GM19351 (cell line): ENCODE results near the gene DCST1.

Source experiments
- ATAC-seq: cut with Tn5 transposase; IDR thresholded peaks from one replicate; pipeline ENCODE4 v1.9.1; 2021; ENCODE audit warnings: mild to moderate bottlenecking, moderate library complexity; ENCODE audit not compliant: unreplicated experiment

The DCST1 gene

DNA sequence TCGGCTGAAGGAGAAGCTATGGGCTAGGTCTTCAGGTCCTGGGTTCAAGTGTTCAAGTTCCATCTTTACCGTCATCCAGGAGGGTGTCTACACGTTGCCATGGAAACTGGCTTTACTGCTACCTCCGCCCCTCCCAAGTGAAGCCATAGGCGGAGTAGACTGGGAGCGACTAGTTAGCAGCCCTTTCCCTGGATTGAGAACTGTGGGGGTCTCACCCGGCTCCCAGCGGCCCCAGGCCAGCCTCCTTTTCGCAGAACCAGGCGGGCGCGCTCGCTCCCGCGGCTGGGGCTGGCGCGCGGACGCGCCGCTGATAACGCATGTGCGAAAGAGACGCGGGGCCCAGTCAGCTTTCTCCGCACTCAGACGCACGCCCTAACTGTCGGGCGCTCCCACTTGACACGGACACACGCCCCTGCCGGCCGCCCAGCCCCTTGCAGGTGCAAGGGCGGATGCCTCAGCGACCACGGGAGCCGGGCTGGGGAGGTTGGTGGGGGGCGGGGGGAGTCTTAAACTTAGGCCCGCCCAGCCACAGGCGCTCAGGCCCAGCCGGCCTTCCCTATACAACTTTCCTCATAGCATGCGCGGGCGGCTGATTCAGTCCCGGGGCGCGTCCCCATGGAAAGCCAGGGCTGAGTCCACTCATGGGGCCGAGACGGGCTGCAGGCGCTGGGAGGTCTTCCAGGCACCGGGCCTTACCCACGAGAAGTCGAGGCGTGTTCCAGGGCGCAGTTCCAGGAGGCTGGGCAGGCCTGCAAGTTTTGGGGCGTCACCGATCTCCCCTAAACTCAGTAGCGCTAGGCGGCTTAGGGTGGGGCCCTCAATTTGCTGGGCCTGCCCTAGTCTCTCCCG, 37.3 kb downstream of the DCST1 start:
- ATAC-seq: peak; percentile 66

DNA sequence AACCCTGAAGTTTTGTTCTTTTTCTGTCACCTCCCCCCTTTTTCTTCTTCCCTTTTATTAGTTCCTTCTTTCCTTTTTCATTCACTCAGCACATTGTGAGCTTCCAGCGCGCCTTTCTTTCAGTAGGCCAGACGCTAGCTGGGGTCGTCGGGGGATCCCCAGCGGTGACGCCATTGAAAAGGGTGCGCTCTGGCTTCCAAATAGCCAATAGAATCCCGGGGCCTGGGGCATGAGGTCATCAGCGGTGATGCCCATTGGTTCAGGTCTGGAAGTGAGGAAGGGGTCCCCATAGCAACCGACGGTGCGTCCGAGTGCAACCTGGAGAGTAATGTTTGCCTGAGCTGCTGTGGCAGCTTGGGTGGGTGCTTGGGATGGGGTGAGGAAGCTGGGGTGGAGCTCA, 38.1 kb downstream of the DCST1 start:
- no peak for ATAC-seq

GRCh38 chr1:155072531-155073289, 39.1 kb downstream of the DCST1 start:
- no peak for ATAC-seq

DNA sequence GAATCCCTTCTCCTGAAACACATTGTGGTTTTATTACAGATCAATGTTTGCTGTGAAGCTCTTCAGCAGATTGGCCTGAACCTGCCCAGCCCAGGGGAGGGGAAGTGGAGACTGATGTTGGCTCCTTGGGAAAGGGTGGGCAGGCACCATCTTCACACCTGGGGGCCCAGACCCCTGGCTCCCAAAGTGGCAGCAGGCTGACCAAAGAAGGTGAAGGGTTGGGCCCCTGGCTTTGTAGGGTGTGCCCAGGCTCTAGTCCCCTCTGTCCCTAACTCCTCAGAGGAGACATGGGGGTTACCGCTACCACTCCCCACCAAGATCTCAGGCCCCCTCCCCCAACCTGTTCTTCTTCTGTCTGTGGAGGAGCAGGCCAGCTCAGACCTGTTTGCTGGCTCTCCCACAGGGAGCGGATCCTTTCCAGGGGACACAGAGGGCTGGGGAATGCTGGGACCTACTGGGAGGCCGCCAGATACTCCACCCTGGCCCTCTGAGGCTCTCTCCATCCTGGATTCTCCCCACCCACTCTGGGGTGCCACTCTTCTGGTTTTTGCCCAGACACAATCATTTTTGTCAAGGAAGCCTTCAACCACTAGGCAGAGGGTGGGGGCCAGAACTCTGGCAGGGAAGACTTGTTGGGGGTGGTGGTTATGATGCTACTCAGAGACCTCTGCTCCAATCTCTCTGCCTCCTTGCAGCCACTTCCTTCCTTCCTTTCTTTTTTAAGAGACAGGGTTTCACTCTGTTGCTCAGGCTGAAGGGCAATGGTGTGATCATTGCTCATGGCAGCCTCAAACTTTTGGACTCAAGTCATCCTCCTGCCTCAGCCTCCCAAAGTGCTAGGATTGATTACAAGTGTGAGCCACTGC, 40.0 kb downstream of the DCST1 start:
- ATAC-seq: no peak

DNA sequence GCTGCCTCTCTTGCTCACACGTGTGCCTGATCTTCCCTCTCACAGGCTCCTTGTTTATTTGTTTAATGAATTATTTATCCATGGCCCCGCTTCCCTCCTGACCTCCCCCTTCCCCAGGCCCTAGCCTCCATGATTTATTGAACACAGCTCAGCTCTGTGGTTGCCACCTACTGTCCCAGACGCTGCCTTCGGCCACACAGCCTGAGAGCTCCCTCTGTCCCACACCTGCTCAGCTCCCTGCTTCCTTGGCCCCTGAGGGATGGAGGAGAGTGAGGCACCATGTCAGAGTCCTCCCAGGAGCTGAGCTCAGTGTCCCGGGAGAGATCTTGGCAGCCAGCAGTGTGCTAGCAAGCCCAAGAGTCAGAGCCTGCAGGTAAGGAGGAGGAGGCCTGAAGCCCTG, 41.9 kb downstream of the DCST1 start:
- no peak for ATAC-seq

GRCh38 chr1:155076371-155076770, 42.7 kb downstream of the DCST1 start:
- no peak for ATAC-seq

DNA sequence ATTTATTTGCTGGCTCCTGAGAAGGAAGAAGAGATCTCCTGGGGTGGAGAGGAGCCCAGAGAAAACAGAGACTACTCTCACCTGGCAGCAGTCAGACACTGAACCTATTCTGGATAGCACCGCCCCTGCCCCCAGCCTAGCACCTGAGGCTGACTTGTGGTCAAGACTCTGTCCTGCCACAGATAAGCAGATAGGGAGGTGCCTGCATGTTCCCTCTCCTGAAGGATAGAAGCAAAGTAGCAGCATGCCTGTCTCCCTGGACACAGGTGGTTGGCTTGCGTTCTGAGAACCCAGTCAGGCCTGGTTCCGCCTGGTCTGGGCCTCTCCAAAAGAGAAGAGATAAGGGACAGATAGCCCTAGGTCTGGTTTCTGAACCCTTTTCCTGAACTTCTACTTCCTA, 43.7 kb downstream of the DCST1 start:
- no peak for ATAC-seq

DNA sequence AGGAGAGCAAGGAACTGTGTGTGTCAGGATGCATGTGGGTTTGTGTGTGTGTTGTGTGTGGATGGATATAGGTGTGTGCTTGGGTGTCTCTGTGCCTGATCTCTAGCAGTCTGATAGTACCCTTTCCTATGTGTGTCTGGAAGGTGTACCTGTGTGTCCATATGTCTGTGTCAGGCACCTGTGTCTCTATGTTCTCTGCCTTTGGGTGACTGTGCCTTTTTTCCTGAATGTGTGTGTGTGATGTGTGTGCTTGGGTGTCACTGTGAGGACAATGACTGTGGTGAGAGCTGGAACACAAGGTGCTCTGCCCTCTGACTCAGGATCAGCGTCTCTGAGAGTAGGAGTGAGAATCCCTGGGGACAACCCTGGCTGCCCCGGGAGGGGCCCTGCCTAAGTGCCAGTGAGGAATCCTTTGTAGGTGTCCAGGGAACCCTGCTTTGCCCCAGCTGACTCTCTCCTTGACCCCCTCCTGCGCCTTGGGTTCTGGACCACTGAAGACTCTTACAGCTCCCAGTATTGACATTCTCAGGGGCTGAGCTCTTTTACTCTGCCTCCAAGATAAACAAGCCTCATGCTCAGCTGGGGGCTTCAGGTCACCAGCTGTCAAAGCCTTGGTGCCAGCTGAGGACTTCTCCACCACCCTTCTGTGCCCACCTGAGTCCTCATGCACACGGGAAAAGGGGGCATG, 44.3 kb downstream of the DCST1 start:
- ATAC-seq: no peak

DNA sequence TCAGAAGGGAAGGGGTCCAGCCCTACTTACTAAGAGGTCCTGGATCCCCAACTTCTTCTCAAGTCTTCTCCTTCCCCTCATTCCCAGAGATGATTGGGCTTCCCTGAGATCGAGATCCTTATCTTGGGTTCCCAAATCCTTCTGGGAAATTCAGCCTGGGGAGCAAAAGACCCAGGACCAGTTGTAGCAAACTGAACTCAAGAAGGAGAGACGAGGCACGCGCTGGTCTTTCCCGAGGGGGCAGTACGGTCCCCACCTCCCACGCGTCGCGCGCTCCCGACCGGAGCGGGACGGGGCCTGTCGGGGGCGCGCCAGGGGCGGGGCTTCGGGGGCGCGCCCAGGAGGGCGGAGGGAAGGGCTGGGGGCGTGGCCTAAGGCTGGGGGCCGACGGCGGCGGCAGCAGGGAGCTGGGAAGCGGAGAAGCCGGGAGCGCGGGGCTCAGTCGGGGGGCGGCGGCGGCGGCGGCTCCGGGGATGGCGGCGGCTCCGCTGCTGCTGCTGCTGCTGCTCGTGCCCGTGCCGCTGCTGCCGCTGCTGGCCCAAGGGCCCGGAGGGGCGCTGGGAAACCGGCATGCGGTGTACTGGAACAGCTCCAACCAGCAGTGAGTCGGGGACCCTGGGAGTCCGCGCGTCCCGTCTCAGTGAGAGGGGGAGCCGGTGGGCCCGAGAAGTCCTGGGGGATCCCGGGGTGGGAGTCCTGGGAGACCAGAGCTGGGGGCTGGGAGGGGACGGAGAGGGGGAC, 45.0 kb downstream of the DCST1 start, which contains the start of gene EFNA3:
EFNA3 (plus strand) TSS at position 369 of the 741 bp plus-strand sequence; CDS start at position 474, 105 bp downstream.
- ATAC-seq: no peak

GRCh38 chr1:155079210-155079486, 45.5 kb downstream of the DCST1 start:
- no peak for ATAC-seq

- no peak for ATAC-seq
These were observed 46.1 kb downstream of the DCST1 start for GRCh38 chr1:155079487-155080311.

DNA sequence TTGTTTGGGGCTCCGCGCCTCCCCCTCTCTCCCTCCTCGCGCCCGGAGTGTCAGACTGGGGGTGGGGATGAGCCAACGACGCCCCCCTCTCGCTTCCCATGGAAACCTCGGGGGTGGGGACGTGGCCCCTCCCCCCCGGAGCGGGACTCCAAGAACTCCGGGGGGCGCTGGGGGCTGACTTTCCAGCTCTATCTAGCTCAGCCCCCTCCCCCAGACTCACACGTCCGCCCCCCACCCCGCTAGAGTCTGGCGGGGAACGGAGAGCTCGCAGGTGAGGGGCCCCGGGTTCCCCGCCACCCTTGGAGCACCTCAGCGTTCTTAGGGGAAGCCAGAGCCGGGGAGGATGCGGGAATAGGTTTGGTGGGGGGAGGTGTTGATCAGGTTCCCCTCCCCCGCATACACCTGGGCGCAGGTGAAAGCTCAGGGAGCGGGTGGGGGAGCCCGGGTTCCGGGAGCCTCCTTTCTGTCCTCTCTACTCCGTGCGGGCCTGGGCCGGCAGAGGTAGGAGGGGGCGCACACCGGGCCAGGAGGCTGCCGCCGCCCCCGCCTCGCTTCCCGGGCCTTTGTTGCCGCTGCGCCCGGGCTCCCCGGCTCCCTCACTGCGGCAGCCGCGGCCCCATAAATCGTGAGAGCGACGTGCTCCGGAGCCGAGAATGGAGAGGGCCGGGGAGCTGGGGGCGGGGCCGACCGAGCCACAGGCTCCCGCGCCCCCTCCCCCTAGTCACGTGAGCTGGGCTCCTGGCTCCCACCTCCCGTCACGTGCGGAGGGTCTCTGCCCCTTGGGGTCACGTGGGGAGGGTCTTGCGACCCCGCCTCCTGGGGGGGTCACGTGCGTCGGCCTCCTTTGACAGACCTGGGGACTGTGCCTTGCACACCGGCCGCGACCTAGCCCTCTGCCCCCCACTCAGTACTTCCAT, 46.9 kb downstream of the DCST1 start:
- ATAC-seq: no peak

- ATAC-seq: no peak
These were observed 48.1 kb downstream of the DCST1 start for GRCh38 chr1:155081472-155082300.

DNA sequence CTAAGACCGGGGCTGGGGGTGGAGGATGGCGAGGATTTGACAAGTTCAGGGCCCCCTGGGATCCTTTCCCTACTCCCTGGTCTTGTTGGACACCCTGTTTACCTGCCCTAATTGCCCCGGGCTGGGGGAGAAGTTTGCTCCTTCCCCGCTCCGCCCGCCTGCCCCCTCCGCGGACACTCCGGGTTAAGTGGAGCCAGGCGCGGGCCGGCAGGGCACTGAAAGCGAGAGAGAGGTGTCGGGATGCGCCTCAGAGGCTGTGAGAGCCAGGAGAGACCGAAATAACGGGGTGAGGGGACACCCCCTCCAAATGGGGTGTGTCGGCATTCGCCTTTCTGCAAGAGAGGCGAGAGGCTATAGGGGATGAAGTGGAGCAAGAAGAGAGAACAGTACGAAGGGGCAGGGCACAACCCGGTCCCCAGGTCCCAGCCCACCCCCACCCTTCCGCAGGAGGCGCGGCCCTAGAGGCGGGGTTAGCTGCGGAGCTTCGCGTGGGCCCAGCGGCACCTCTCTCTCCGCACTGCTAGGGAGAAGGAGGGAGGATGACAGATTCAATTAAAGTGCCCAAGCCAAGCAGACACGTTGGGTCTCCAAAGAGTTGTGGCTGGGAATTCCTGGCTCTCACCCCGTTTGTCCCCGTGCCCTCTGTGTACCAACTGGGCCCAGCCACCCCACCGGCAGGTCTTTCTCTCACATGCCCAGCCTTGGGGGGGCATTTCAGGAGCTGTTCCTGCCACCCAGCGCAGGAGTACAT, 48.9 kb downstream of the DCST1 start:
- no peak for ATAC-seq

GRCh38 chr1:155083052-155083541, 49.5 kb downstream of the DCST1 start:
- ATAC-seq: no peak
